PFSK-1 (cell line): ENCODE data around the gene FAM210B.

Experiments used
- FOXP2 ChIP-seq: optimal IDR thresholded peaks from 2 replicates; pipeline ENCODE3; 2011; ENCODE audit warnings: borderline replicate concordance, control low read depth, inconsistent platforms; ENCODE audit not compliant: insufficient read depth; ENCODE audit errors: extremely low read length, extremely low read depth
- POLR2AphosphoS5 ChIP-seq: IDR thresholded peaks from 2 replicates; pipeline ENCODE4 v1.6.1; 2012; ENCODE audit warnings: low read depth, mild to moderate bottlenecking, control low read depth, low read length, moderate library complexity
- SIN3A ChIP-seq: IDR thresholded peaks from 2 replicates; pipeline ENCODE4 v1.6.1; 2012; ENCODE audit warnings: mild to moderate bottlenecking, low read length, moderate library complexity, borderline replicate concordance; ENCODE audit not compliant: insufficient read depth
- TAF1 ChIP-seq: IDR thresholded peaks from 2 replicates; pipeline ENCODE4 v1.6.1; 2012; ENCODE audit warnings: low read length, control low read depth, borderline replicate concordance; ENCODE audit not compliant: insufficient read depth
- TF ChIP-seq, protein P1 (sequence below), 2 experiments: IDR thresholded peaks; 2 replicates each; pipeline versions ENCODE4 v1.6.1 to v1.8.0; 2011 to 2012; ENCODE audit warnings: low read depth in 2 of 2, low read length in 2 of 2, control low read depth in 1 of 2, inconsistent platforms in 1 of 2, mild to moderate bottlenecking in 1 of 2, moderate library complexity in 1 of 2; ENCODE audit not compliant: insufficient read depth in 1 of 2

Gene FAM210B

DNA sequence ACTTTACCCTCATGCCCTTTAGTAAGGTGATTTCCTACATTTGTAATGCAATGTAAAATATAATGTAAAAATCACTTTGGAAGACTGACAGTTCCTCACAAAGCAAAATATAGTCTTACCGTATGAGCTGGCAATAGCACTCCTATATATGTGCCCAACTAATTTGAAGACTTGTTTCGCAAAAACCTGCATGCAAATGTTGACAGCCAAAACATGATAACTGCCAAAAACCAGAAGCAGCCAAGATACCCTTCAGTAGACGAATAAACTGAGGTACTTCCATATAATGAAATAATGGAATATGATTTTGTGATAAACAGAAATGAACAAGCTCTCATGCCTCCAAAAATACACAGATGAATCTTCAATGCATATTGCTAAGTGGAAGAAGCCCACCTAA, 19.6 kb downstream of the FAM210B start:
- TF ChIP-seq POLR2AphosphoS5 = no peak
- TF ChIP-seq TAF1 = no peak
- no peak for TF ChIP-seq SIN3A
- TF ChIP-seq, protein P1, sequence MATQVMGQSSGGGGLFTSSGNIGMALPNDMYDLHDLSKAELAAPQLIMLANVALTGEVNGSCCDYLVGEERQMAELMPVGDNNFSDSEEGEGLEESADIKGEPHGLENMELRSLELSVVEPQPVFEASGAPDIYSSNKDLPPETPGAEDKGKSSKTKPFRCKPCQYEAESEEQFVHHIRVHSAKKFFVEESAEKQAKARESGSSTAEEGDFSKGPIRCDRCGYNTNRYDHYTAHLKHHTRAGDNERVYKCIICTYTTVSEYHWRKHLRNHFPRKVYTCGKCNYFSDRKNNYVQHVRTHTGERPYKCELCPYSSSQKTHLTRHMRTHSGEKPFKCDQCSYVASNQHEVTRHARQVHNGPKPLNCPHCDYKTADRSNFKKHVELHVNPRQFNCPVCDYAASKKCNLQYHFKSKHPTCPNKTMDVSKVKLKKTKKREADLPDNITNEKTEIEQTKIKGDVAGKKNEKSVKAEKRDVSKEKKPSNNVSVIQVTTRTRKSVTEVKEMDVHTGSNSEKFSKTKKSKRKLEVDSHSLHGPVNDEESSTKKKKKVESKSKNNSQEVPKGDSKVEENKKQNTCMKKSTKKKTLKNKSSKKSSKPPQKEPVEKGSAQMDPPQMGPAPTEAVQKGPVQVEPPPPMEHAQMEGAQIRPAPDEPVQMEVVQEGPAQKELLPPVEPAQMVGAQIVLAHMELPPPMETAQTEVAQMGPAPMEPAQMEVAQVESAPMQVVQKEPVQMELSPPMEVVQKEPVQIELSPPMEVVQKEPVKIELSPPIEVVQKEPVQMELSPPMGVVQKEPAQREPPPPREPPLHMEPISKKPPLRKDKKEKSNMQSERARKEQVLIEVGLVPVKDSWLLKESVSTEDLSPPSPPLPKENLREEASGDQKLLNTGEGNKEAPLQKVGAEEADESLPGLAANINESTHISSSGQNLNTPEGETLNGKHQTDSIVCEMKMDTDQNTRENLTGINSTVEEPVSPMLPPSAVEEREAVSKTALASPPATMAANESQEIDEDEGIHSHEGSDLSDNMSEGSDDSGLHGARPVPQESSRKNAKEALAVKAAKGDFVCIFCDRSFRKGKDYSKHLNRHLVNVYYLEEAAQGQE (IDR thresholded peaks at IDR 0.05; ENCODE audit: insufficient read depth in 1 of 2, low read depth in 2 of 2, low read length in 2 of 2) = no peak
- no peak for TF ChIP-seq FOXP2

DNA sequence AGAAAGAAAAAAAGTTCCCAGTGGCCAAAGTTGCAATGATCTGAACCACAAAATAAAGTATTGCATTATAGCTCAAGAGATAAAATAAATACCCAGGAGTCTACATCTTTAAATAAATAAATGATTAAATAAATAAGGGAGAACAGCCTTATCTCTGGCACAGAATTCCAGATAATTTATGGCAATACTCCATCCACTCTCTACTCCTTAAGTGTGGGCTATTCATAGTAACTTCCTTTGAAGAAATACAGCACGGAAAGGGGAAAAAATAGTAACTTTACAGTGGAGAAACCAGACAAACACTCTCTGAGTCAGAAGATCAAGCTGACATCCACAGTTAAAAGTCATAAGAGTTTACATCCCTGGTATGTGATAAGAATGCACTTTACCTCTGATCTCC, 21.6 kb downstream of the FAM210B start:
- TF ChIP-seq POLR2AphosphoS5 = no peak
- TF ChIP-seq, protein P1 (IDR thresholded peaks at IDR 0.05; ENCODE audit: insufficient read depth in 1 of 2, low read depth in 2 of 2, low read length in 2 of 2) = no peak

DNA sequence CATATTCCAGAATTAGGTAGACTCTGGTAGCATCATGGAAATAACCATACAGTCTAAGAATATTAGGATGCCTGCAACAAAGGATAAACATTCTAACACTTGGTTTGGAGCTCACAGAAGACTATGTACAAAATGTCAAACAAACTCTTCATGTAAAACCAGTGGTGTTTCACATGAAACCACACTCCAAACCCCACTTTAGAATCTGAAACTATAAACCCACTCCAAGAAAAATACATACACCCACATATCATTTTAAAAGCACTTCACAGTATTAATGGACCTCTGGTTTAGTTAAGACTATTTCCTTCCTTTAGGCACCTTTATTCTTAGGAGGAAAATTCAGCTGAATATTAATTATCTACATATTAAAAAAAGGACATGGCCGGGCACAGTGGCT, 22.7 kb downstream of the FAM210B start:
- TF ChIP-seq FOXP2 = no peak
- no peak for TF ChIP-seq POLR2AphosphoS5
- TF ChIP-seq SIN3A = no peak
- TF ChIP-seq, protein P1 (IDR thresholded peaks at IDR 0.05; ENCODE audit: insufficient read depth in 1 of 2, low read depth in 2 of 2, low read length in 2 of 2) = no peak
- TF ChIP-seq TAF1 = no peak

DNA sequence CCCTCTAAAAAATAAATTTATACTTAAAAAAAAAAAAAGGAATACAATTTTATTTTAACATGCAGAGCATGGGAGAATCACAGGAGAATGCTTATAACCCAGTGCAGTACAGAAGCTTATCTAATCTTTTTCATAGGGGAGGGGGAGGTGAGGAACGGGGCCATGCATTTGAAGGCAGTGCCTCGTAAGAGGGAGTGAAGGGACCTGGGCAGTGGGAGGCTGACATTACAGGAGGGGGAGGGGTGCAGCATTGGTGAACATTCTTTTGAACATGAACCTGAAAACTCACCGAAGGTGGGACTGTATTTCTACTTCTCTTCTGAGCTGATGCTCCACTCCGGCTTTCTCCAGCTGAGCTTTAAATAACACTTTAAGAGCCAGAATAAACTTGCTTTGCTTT, 23.9 kb downstream of the FAM210B start:
- TF ChIP-seq SIN3A = no peak
- TF ChIP-seq POLR2AphosphoS5 = no peak
- no peak for TF ChIP-seq TAF1
- TF ChIP-seq, protein P1 (IDR thresholded peaks at IDR 0.05; ENCODE audit: insufficient read depth in 1 of 2, low read depth in 2 of 2, low read length in 2 of 2) = no peak
- TF ChIP-seq FOXP2 = no peak

DNA sequence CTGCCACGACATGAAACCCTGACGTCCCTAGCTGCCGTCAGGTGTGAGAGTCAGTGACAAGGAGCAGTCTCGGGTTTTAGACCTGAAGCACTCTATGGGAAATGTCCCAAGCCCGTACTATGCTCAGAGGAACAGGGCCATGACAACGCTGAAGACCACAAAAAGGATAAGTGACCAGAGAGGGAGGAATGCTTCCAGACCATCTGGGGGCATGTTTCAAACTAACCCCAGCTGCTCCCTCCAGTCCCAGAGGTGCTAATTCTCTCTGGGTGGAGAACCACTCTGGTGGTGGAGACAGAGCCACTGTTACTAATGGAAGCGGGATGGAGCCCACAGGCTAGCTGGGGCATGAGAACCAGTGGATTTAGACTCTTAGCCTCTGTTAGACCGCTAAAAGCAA, 24.6 kb downstream of the FAM210B start:
- no peak for TF ChIP-seq SIN3A
- no peak for TF ChIP-seq TAF1
- TF ChIP-seq FOXP2 = no peak
- no peak for TF ChIP-seq POLR2AphosphoS5
- TF ChIP-seq, protein P1 (IDR thresholded peaks at IDR 0.05; ENCODE audit: insufficient read depth in 1 of 2, low read depth in 2 of 2, low read length in 2 of 2) = no peak
